Stomach (tissue), 8 donors: ENCODE measurements around the gene GPATCH1. TPM values are rescaled to one million over a fixed set of nuclear protein-coding genes. Genes with fewer than 3 reads are reported as not detected.

Experiments
- polyA plus RNA-seq, 3 donors: library from polyadenylated mRNA; stranded (reverse); fragments of 200-250 nt; gene quantifications; one replicate each; pipeline ENCODE4 v1.2.3, GENCODE V29; 2013
- small RNA-seq, 4 donors: library from RNA; depleted of rRNA; stranded (forward); fragments of <200 nt; gene quantifications; one replicate each; pipeline ENCODE3, GENCODE V24; 2016
- total RNA-seq, 5 donors: library from RNA; depleted of rRNA; stranded (reverse); fragments of >200 nt; gene quantifications; one replicate each; pipeline versions ENCODE4 v1.1.0 to v1.2.3, GENCODE V29; 2014 to 2016
- donor health status: healthy with polysubstance abuse.
- donor health status: Bipolar disorder and iron deficiency.
- donor health status: healthy.

GPATCH1 gene
- total and polyA plus RNA-seq, 8 donors, result 1.2 to 31.5 (median 5.6) TPM

Small RNA genes within 50 kb of the gene (small RNA-seq; reads per million reads assigned to genes)
- 0 reads per million in 4 donors for gene AC008521.1
- gene AC008521.2, result 0 reads per million in 4 donors

Other genes starting within 250 kb of the GPATCH1 start
- 1 to 10 TPM in 1 of 5 donors, not detected in 4; 2.4 TPM for gene SLC7A9, start 211.4 kb upstream of the GPATCH1 start, total RNA-seq
- under 1 TPM in 1 of 3 donors, not detected in 2; 0.58 TPM for gene SLC7A9, start 211.4 kb upstream of the GPATCH1 start, polyA plus RNA-seq
- 10 to 100 TPM in 2 of 5 donors, 1 to 10 TPM in 3; 3.1 to 15.1 (median 9.3) TPM for gene CEP89, start 109.2 kb upstream of the GPATCH1 start, total RNA-seq
- 1 to 10 TPM; 5.7 to 7.3 (median 6.4) TPM for gene CEP89, start 109.2 kb upstream of the GPATCH1 start, polyA plus RNA-seq
- gene FAAP24, start 108.9 kb upstream of the GPATCH1 start, total RNA-seq, result 1 to 10 TPM in 1 of 5 donors, not detected in 4; 2.4 TPM
- 1 to 10 TPM in 2 of 3 donors, under 1 TPM in 1; 0.92 to 1.9 (median 1.6) TPM for gene FAAP24, start 108.9 kb upstream of the GPATCH1 start, polyA plus RNA-seq
- gene RHPN2, start 16.3 kb upstream of the GPATCH1 start, total RNA-seq, result 10 to 100 TPM; 13.3 to 73.5 (median 37.1) TPM
- gene RHPN2, start 16.3 kb upstream of the GPATCH1 start, polyA plus RNA-seq, result 10 to 100 TPM in 2 of 3 donors, 1 to 10 TPM in 1; 2.4 to 62.6 (median 17.1) TPM
- not detected for gene WDR88, start 50.9 kb downstream of the GPATCH1 start, total RNA-seq
- gene WDR88, start 50.9 kb downstream of the GPATCH1 start, polyA plus RNA-seq, result not detected
- 10 to 100 TPM in 4 of 5 donors, 1 to 10 TPM in 1; 7.5 to 26.6 (median 18.1) TPM for gene LRP3, start 113.1 kb downstream of the GPATCH1 start, total RNA-seq
- gene LRP3, start 113.1 kb downstream of the GPATCH1 start, polyA plus RNA-seq, result 10 to 100 TPM in 2 of 3 donors, 1 to 10 TPM in 1; 8.4 to 14.0 (median 10.3) TPM
- under 1 TPM in 1 of 5 donors, not detected in 4; 0.73 TPM for gene SLC7A10, start 144.7 kb downstream of the GPATCH1 start, total RNA-seq
- gene SLC7A10, start 144.7 kb downstream of the GPATCH1 start, polyA plus RNA-seq, result not detected
- 100 to 1,000 TPM in 1 of 5 donors, 10 to 100 TPM in 3, 1 to 10 TPM in 1; 9.9 to 167 (median 18.7) TPM for gene CEBPA, start 221.4 kb downstream of the GPATCH1 start, total RNA-seq
- 10 to 100 TPM; 14.6 to 22.6 (median 19.1) TPM for gene CEBPA, start 221.4 kb downstream of the GPATCH1 start, polyA plus RNA-seq